Sigmoid colon (tissue), 7 donors: ENCODE data around the gene SLC2A4. TPM values are rescaled to one million over a fixed set of nuclear protein-coding genes. Genes with fewer than 3 reads are reported as not detected.
A peak's percentile ranks its signal among the peaks of the same experiment; 100 is the strongest.

ENCODE experiments used
- DNase-seq: peaks from one replicate; pipeline ENCODE4 v3.0.0-alpha.2; 2019
- H3K27ac ChIP-seq, 4 donors: fragments of 200-600 bp; sonication (generic); one replicate each; pipeline ENCODE4 v1.5.1; 2016 to 2019; ENCODE audit warnings: mild to moderate bottlenecking in 1 of 4
- H3K27me3 ChIP-seq, 3 donors: fragments of 200-600 bp; sonication (generic); one replicate each; pipeline ENCODE4 v1.5.1; 2019; ENCODE audit warnings: mild to moderate bottlenecking in 1 of 3
- H3K36me3 ChIP-seq, 4 donors: fragments of 200-600 bp; sonication (generic); one replicate each; pipeline ENCODE4 v1.5.1; 2016 to 2019
- H3K4me1 ChIP-seq, 4 donors: fragments of 200-600 bp; sonication (generic); one replicate each; pipeline ENCODE4 v1.5.1; 2017 to 2019
- H3K4me3 ChIP-seq, 4 donors: fragments of 200-600 bp; sonication (generic); one replicate each; pipeline ENCODE4 v1.5.1; 2017 to 2019; ENCODE audit warnings: mild to moderate bottlenecking in 2 of 4, moderate library complexity in 1 of 4
- H3K9me3 ChIP-seq, 4 donors: fragments of 200-600 bp in 3 of 4; sonication (generic) in 3 of 4; one replicate each; pipeline versions ENCODE4 v1.5.1 to v1.6.1; 2013 to 2019
- CTCF ChIP-seq, 4 experiments: fragments of 450-650 bp in 3 of 4; fragments of 200-600 bp in 1 of 4; IDR thresholded peaks; one replicate each; pipeline ENCODE4 v1.5.1; 2016 to 2019; ENCODE audit warnings: antibody characterized with exemption in 4 of 4, mild to moderate bottlenecking in 3 of 4, moderate library complexity in 2 of 4
- EP300 ChIP-seq, 4 donors: sonication (generic); formaldehyde crosslinking; IDR thresholded peaks; one replicate each; pipeline ENCODE4 v1.6.1; 2017; ENCODE audit warnings: antibody characterized with exemption in 4 of 4
- POLR2A ChIP-seq, 2 donors: fragments of 450-650 bp; IDR thresholded peaks; one replicate each; pipeline ENCODE4 v1.6.1; 2016; ENCODE audit warnings: antibody characterized with exemption in 2 of 2, mild to moderate bottlenecking in 2 of 2, moderate library complexity in 2 of 2
- POLR2AphosphoS5 ChIP-seq, 4 donors: sonication (generic); formaldehyde crosslinking; IDR thresholded peaks; one replicate each; pipeline ENCODE4 v1.6.1; 2017; ENCODE audit warnings: antibody characterized with exemption in 4 of 4
- WGBS, 2 donors: extraction: QIAGEN DNeasy Blood & Tissue Kit; methylation state at CpG; one replicate each; pipeline ENCODE4 v1.1.7; 2013; 5-methylcytosine and 5-hydroxymethylcytosine counted together
- intact Hi-C: fragments of 100-400 bp; cut with DNase I; formaldehyde crosslinking; loops from one replicate; pipeline ENCODE4 v1.15.1; 2023
- polyA plus RNA-seq, 3 donors: library from polyadenylated mRNA; stranded (reverse); fragments of 200-250 nt; gene quantifications; one replicate each; pipeline ENCODE4 v1.2.3, GENCODE V29; 2013
- total RNA-seq, 4 donors: library from RNA; depleted of rRNA; stranded (reverse); fragments of >200 nt; gene quantifications; one replicate each; pipeline ENCODE4 v1.1.0, GENCODE V29; 2016
- donor health status: healthy with polysubstance abuse.
- donor health status: Bipolar disorder and iron deficiency.
- donor health status: healthy.

The SLC2A4 gene
- total and polyA plus RNA-seq, 7 donors: 0.60 to 127 (median 72.9) TPM

GRCh38 chr17:7314719-7315569, 33.4 kb downstream of the SLC2A4 start, which contains the start of gene GPS2:
TSS of gene GPS2 (minus strand) at chr17:7315360. CDS start at chr17:7315052, 308 bp downstream.
- intact Hi-C loops: loop anchor here (1.0 to 10.0 kb wide), 2 partner anchors 14 to 820 kb away; partner anchors contain the start of gene NEURL4
- DNase-seq: peak; percentile 96
- no peaks in the 10 kb centered on the region for H3K9me3 ChIP-seq
- H3K4me3 ChIP-seq: peak within 1 kb of the TSS; percentile 80 to 89 (median 86)
- TF ChIP-seq POLR2A (IDR thresholded peaks at IDR 0.05) (peak; percentile 55 to 71), EP300 (IDR thresholded peaks at IDR 0.05) (peak in 1 of 4 donors; percentile 46), CTCF (IDR thresholded peaks at IDR 0.05) (no peak), POLR2AphosphoS5 (IDR thresholded peaks at IDR 0.05) (peak; percentile 92 to 97 (median 94))
- H3K4me1 ChIP-seq: peaks cover 0 to 45% (median 36%) of the 10 kb centered on the region in 4 donors
- H3K36me3 ChIP-seq: peaks cover 49 to 77% (median 64%) of the 10 kb centered on the region in 4 donors
- H3K27ac ChIP-seq: peak within 1 kb of the TSS; percentile 94 to 99 (median 96)
- 0 to 1% methylated on average over 95 of the region's 95 CpGs for WGBS, 2 donors
- H3K27me3 ChIP-seq: no peaks in the 10 kb centered on the region

GRCh38 chr17:7315570-7316235, 34.2 kb downstream of the SLC2A4 start:
- TF ChIP-seq CTCF (IDR thresholded peaks at IDR 0.05) (no peak), EP300 (IDR thresholded peaks at IDR 0.05) (no peak), POLR2AphosphoS5 (IDR thresholded peaks at IDR 0.05) (no peak), POLR2A (IDR thresholded peaks at IDR 0.05) (no peak)
- peak; percentile 73 for DNase-seq
- Histone ChIP-seq H3K4me1 (peaks cover 0 to 38% (median 30%) of the 10 kb centered on the region in 4 donors), H3K4me3 (peak overlapping the region; percentile 80 to 89 (median 86)), H3K36me3 (peaks cover 49 to 77% (median 64%) of the 10 kb centered on the region in 4 donors), H3K9me3 (no peaks in the 10 kb centered on the region), H3K27me3 (no peaks in the 10 kb centered on the region), H3K27ac (peak overlapping the region; percentile 94 to 99 (median 96))
- 26 to 40% methylated on average over 30 of the region's 30 CpGs for WGBS, 2 donors
- intact Hi-C loops: loop anchor here (1.0 to 10.0 kb wide), 2 partner anchors 14 to 819 kb away; partner anchors contain the start of gene NEURL4

GRCh38 chr17:7317161-7317803, 35.8 kb downstream of the SLC2A4 start:
- Histone ChIP-seq H3K36me3 (peaks cover 53 to 77% (median 67%) of the 10 kb centered on the region in 4 donors), H3K27me3 (no peaks in the 10 kb centered on the region), H3K4me3 (no peak overlapping the region), H3K4me1 (peaks cover 0 to 31% (median 30%) of the 10 kb centered on the region in 4 donors), H3K27ac (no peak overlapping the region), H3K9me3 (no peaks in the 10 kb centered on the region)
- TF ChIP-seq POLR2A (IDR thresholded peaks at IDR 0.05) (no peak), CTCF (IDR thresholded peaks at IDR 0.05) (no peak), EP300 (IDR thresholded peaks at IDR 0.05) (no peak), POLR2AphosphoS5 (IDR thresholded peaks at IDR 0.05) (no peak)
- intact Hi-C loops: loop anchor here (10.0 kb wide), 1 partner anchor 818 kb away; no protein-coding TSS in a partner anchor
- DNase-seq: no peak
- 89 to 91% methylated on average over 16 of the region's 16 CpGs for WGBS, 2 donors

GRCh38 chr17:7318121-7318860, 36.8 kb downstream of the SLC2A4 start:
- H3K4me3 ChIP-seq: no peak overlapping the region
- WGBS, 2 donors: 76 to 90% methylated on average over 13 of the region's 13 CpGs
- H3K27me3 ChIP-seq: no peaks in the 10 kb centered on the region
- DNase-seq: peak; percentile 63
- no peak for TF ChIP-seq CTCF (IDR thresholded peaks at IDR 0.05)
- TF ChIP-seq POLR2AphosphoS5 (IDR thresholded peaks at IDR 0.05): no peak
- TF ChIP-seq EP300 (IDR thresholded peaks at IDR 0.05): no peak
- TF ChIP-seq POLR2A (IDR thresholded peaks at IDR 0.05): no peak
- H3K27ac ChIP-seq: no peak overlapping the region
- H3K9me3 ChIP-seq: no peaks in the 10 kb centered on the region
- peaks cover 0 to 25% (median 21%) of the 10 kb centered on the region in 4 donors for H3K4me1 ChIP-seq
- H3K36me3 ChIP-seq: peaks cover 53 to 77% (median 67%) of the 10 kb centered on the region in 4 donors
- intact Hi-C loops: loop anchor here (10.0 kb wide), 1 partner anchor 817 kb away; no protein-coding TSS in a partner anchor
